Thoracic aorta (tissue), 2 donors: ENCODE measurements around the gene ABL2. TPM values are rescaled to one million over a fixed set of nuclear protein-coding genes. Genes with fewer than 3 reads are reported as not detected.
A peak's percentile ranks its signal among the peaks of the same experiment; 100 is the strongest.
"Not testable (repeated sequence)": the region's sequence is repeated elsewhere in the genome, so short reads cannot be mapped to it uniquely, and the experiment has no call there.

Experiments
- ATAC-seq: fragments of 150-250 bp; one replicate; pipeline ENCODE4 v1.8.0; 2017; ENCODE audit warnings: low read depth; ENCODE audit not compliant: insufficient number of reproducible peaks, low FRiP score
- DNase-seq: peaks from one replicate; pipeline ENCODE4 v3.0.0-alpha.2; 2020; ENCODE audit warnings: low spot score
- H3K27ac ChIP-seq, 2 donors: fragments of 200-600 bp; sonication (generic); 1 replicate in 1 of 2; 2 replicates in 1 of 2; pipeline ENCODE4 v1.5.1; 2016; ENCODE audit warnings: mild to moderate bottlenecking in 2 of 2, moderate library complexity in 2 of 2
- H3K27me3 ChIP-seq: fragments of 200-600 bp; sonication (generic); replicated peaks from 2 replicates; pipeline ENCODE4 v1.6.0; 2016; ENCODE audit warnings: mild to moderate bottlenecking; ENCODE audit not compliant: insufficient read depth
- H3K36me3 ChIP-seq: fragments of 200-600 bp; sonication (generic); one replicate; pipeline ENCODE4 v1.5.1; 2016
- H3K4me1 ChIP-seq, 2 donors: fragments of 200-600 bp; sonication (generic); 1 replicate in 1 of 2; 2 replicates in 1 of 2; pipeline versions ENCODE4 v1.5.1 to v1.6.0; 2016; ENCODE audit warnings: low read depth in 2 of 2, mild to moderate bottlenecking in 1 of 2; ENCODE audit not compliant: control insufficient read depth in 1 of 2
- H3K4me3 ChIP-seq: fragments of 200-600 bp; sonication (generic); 2 replicates; pipeline ENCODE4 v1.5.1; 2016; ENCODE audit warnings: mild to moderate bottlenecking
- H3K9me3 ChIP-seq: fragments of 200-600 bp; sonication (generic); 2 replicates; pipeline ENCODE4 v1.5.1; 2016
- CTCF ChIP-seq: fragments of 200-600 bp; sonication (generic); IDR thresholded peaks from one replicate; pipeline ENCODE4 v1.5.1; 2019; ENCODE audit warnings: antibody characterized with exemption
- total RNA-seq, 2 donors: library from RNA; depleted of rRNA; stranded (reverse); fragments of >200 nt; gene quantifications; one replicate each; pipeline versions ENCODE4 v1.1.0 to v1.2.3, GENCODE V29; 2016

ABL2 gene
- total RNA-seq, result 10 to 100 TPM; 23.6 to 62.4 TPM

DNA sequence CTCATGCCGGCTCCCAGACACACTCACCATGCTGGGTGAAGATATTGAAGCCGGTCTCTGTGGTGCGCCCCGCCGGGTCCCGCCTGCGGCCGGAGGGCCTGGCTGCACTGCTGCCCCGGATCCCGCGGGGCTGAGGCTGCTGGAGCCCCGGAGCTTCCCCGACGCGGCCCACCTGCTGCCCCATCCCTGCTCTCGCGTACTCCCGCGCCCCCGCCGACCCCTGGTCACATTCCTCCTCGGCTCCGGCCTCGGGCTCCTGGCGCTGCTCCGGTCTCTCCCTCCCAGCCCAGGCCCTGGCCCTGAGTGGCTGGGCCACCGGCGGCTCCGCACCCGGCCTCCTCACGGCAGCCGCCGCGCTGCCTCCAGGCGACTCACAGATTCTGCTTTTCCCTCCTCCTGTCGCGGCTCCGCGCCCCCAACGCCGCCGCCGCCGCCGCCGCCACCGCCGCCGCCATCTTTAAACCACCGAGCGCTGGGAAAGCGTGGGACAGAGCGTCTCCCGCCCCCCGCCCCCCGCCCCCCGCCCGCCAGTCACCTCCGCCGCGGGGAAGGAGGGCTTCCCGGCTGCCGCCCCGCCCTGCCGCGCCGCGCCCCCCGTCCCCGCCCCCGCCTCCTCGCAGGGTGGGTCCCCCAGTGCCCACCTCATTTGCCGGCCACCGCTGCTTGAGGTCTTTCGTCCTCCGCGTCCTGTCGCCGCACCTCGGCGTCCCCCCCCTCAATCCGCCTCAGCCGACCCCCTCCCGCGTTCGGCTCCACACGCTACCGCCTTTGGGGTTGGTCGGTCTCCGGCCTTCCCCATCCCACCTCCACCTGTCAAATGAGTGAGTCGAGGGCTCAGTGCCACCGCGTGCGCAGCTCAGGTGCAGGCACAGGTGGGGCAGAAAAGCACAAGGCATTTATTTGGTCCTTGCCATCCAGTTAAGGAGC lies at the start of gene ABL2:
Gene ABL2 (minus strand): TSS at position 464 of the 927 bp plus-strand sequence. CDS start 280 bp downstream, at position 184.
- no peaks in the 10 kb centered on the region for H3K9me3 ChIP-seq
- TF ChIP-seq CTCF, result no peak
- peaks cover 8 to 28% of the 10 kb centered on the region in 2 donors for H3K4me1 ChIP-seq
- H3K27me3 ChIP-seq, result no peaks in the 10 kb centered on the region
- H3K36me3 ChIP-seq, result no peaks in the 10 kb centered on the region
- peak within 1 kb of the TSS; percentile 99 for H3K4me3 ChIP-seq
- no peak for DNase-seq
- no peak for ATAC-seq
- peak within 1 kb of the TSS; percentile 80 to 91 for H3K27ac ChIP-seq

GRCh38 chr1:179278920-179279319 lies 49.4 kb upstream of the ABL2 start:
- DNase-seq (no peak), ATAC-seq (no peak)
- no peak for TF ChIP-seq CTCF
- Histone ChIP-seq H3K9me3 (peaks cover 5% of the 10 kb centered on the region), H3K4me1 (no peaks in the 10 kb centered on the region), H3K36me3 (no peaks in the 10 kb centered on the region), H3K4me3 (no peak overlapping the region), H3K27me3 (no peaks in the 10 kb centered on the region), H3K27ac (no peak overlapping the region)

DNA sequence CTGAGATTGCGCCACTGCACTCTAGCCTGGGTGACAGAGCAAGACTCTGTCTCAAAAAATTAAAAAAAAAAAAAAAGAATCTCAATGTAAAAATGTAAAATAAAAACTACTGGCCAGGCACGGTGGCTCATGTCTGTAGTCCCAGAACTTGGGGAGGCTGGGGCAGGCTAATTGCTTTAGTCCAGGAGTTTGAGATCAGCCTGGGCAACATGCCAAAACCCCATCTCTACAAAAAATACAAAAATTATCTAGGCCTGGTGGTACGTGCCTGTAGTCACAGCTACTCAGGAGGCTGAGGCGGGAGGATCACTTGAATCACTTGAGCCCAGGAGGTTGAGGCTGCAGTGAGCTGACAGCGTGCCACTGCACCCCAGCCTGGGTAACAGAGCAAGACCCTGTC lies 44.9 kb upstream of the ABL2 start:
- not testable (repeated sequence) for H3K9me3 ChIP-seq, H3K36me3 ChIP-seq, H3K4me3 ChIP-seq, ATAC-seq, H3K27ac ChIP-seq, DNase-seq, H3K4me1 ChIP-seq, H3K27me3 ChIP-seq

GRCh38 chr1:179269071-179269470 lies 39.6 kb upstream of the ABL2 start:
- TF ChIP-seq CTCF, result no peak
- Histone ChIP-seq H3K4me3 (no peak overlapping the region), H3K27me3 (no peaks in the 10 kb centered on the region), H3K9me3 (no peaks in the 10 kb centered on the region), H3K4me1 (no peaks in the 10 kb centered on the region), H3K27ac (no peak overlapping the region), H3K36me3 (no peaks in the 10 kb centered on the region)
- DNase-seq (no peak), ATAC-seq (no peak)

DNA sequence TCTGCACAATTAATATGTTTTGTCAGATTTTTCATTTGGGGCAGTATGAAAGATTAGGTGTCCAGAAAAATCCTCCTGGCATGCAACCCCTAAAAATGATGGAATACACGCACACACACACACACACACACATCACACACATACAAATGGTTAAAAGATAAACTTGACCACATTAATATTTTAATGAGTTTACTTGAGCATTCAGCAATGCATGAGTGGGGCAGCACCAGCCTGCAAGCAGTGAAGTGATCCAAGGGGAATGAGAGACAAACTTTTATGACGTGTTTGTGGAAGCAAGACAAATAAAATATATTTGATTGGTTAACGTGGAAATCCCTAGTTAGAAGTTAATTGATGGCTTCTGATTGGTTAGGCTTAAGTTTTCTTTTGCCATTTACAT lies 35.0 kb upstream of the ABL2 start:
- no peak for TF ChIP-seq CTCF
- Histone ChIP-seq H3K27ac (no peak overlapping the region), H3K4me1 (no peaks in the 10 kb centered on the region), H3K9me3 (no peaks in the 10 kb centered on the region), H3K27me3 (no peaks in the 10 kb centered on the region), H3K4me3 (no peak overlapping the region), H3K36me3 (no peaks in the 10 kb centered on the region)
- ATAC-seq (no peak), DNase-seq (no peak)
